ENCODE measurements around the gene CNGB1.
"Not testable (repeated sequence)": the region's sequence is repeated elsewhere in the genome, so short reads cannot be mapped to it uniquely, and the experiment has no call there.

The CNGB1 gene

GRCh38 chr16:57923418-57923817 lies 47.5 kb downstream of the CNGB1 start:
- DNase-seq, result no peak

GRCh38 chr16:57920880-57921229 lies 50.1 kb downstream of the CNGB1 start:
- DNase-seq, result no peak

- no peak for DNase-seq
These were observed 50.6 kb downstream of the CNGB1 start for GRCh38 chr16:57920215-57920879.

- no peak for DNase-seq
These were observed 51.9 kb downstream of the CNGB1 start for GRCh38 chr16:57918994-57919393.

GRCh38 chr16:57918444-57918843 lies 52.5 kb downstream of the CNGB1 start:
- DNase-seq, result no peak

GRCh38 chr16:57917929-57918328 lies 53.0 kb downstream of the CNGB1 start:
- not testable (repeated sequence) for DNase-seq

- DNase-seq, result not testable (repeated sequence)
These were observed 53.4 kb downstream of the CNGB1 start for GRCh38 chr16:57917489-57917888.

GRCh38 chr16:57916735-57917438 lies 54.0 kb downstream of the CNGB1 start:
- no peak for DNase-seq

GRCh38 chr16:57915811-57916488 lies 55.0 kb downstream of the CNGB1 start:
- DNase-seq, result no peak

- DNase-seq, result no peak
These were observed 55.7 kb downstream of the CNGB1 start for GRCh38 chr16:57915267-57915666.

- DNase-seq, result no peak
These were observed 56.4 kb downstream of the CNGB1 start for GRCh38 chr16:57914244-57915173.

- no peak for DNase-seq
These were observed 58.2 kb downstream of the CNGB1 start for GRCh38 chr16:57912529-57913260.

GRCh38 chr16:57911743-57912142 lies 59.2 kb downstream of the CNGB1 start:
- DNase-seq, result no peak

- DNase-seq, result no peak
These were observed 60.2 kb downstream of the CNGB1 start for GRCh38 chr16:57910696-57911095.

- DNase-seq, result no peak
These were observed 62.4 kb downstream of the CNGB1 start for GRCh38 chr16:57908409-57908987.

GRCh38 chr16:57906382-57907316 lies 64.3 kb downstream of the CNGB1 start:
- no peak for DNase-seq

GRCh38 chr16:57904101-57904500 lies 66.8 kb downstream of the CNGB1 start:
- DNase-seq, result no peak

- no peak for DNase-seq
These were observed 67.3 kb downstream of the CNGB1 start for GRCh38 chr16:57903656-57904055.

GRCh38 chr16:57901480-57902069 lies 69.4 kb downstream of the CNGB1 start:
- DNase-seq, result no peak

- no peak for DNase-seq
These were observed 70.0 kb downstream of the CNGB1 start for GRCh38 chr16:57900796-57901479.
